HG03575 (cell line): ENCODE results near the gene TRPM3.

Source experiments
- ATAC-seq: cut with Tn5 transposase; IDR thresholded peaks from one replicate; pipeline ENCODE4 v1.9.1; 2021; ENCODE audit not compliant: unreplicated experiment, insufficient number of reproducible peaks, low FRiP score; ENCODE audit errors: extremely low read depth

TRPM3 gene

DNA sequence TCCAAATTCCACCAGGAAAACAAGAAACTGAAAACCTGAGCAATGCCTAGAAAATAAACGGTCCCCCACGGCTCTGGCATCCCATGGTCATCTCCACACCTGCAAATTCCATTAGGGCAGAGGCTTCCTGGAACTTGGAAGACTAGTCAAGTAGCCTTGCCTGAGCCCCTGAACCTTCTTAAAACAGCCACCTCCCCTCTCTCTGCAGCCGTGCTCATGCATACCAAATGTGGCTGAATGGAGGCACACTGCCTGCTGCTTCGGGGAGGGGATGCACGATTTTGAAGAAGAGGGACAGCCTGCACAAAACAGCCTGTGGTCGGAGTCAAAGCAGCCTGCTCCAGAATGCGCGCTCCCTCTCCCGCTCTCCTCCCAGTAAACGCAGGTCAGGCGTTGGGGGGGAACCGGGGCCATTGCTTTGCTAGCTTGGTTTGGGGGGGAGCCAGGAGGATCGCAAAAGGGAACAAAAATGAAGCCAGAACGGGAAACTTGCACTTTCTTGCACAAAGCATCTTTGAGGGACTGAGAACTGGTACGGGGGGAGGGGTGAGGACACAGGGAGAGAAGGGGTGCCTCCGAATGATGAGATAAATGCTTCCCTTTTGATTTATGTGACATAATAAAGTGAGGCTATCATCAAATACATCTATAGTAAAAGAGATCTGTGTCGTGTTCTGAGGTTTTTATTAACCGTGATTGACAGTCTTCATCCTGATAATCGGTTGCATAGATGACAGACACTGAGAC is at the start of gene TRPM3:
TRPM3 (minus strand) TSS at position 347 of the 747 bp plus-strand sequence; CDS start at position 80, 267 bp downstream.
- ATAC-seq, result no peak

DNA sequence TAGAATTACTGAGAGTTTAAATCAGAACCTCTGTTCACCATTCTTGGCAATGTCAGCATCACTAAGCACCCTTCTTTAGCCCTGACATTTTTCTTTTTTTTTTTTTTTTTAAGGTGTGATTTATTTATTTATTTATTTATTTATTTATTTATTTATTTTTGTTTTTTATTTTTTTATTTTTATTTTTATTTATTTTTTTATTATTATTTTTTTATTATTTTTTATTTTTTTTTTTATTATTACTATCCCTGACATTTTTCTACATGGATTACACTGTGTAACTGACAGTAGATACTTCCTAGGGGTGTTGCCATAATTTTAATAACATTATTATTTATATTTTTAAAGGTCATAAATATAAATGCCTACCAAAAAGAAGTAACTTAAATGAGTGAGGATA is 47.0 kb upstream of the TRPM3 start:
- no peak for ATAC-seq

DNA sequence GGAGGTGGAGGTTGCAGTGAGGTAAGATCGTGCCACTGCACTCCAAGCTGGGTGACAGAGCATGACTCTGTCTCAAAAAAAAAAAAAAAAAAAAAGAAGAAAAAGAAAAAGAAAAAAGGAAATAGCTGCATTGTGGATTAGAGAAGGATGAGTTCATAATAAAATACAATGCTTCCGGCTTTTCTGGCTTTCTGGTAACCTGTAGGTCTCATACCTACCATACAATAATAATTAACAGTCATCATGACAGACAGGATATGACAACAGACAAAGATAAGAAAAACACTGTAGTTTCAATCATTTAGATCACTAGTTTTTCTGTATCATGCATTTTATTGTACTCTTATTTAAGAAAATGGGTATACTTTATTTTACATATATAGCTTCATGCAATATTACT is 40.7 kb upstream of the TRPM3 start:
- no peak for ATAC-seq

DNA sequence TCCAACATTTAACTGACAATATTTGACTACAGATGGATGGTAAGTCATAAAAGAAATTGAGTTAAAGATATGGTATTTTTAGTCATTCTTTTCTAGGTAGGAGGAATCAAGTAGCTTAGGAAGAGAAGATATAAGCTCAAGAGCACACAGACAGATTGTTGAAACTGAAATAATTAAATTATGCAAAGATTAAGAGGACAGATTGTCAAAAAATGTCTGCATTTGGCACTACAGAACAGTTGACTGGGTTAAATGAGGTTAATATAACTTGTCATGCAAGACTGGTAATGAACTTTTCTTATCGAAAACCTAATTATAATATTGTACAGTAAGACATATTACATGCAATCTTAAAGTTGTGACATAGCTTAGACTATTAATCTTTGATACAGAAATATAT is 36.3 kb upstream of the TRPM3 start:
- ATAC-seq, result no peak

DNA sequence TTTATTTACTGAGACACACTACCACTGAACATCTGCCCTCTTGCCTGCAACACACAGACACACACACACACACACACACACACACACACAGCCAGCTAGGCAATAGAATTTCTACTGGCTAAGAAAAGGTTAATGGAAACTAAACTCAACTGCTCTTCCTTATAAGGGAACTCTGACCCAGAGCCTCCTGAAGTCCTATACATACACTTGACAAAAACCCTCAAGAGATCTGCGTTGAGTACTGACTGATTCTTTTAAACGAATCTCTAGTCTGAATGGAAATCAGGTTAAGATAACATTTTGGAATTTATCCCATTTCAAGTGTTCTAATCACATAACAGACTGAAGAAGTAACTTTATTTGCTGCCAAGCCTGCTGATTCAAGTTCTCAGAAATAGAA is 25.9 kb upstream of the TRPM3 start:
- no peak for ATAC-seq

DNA sequence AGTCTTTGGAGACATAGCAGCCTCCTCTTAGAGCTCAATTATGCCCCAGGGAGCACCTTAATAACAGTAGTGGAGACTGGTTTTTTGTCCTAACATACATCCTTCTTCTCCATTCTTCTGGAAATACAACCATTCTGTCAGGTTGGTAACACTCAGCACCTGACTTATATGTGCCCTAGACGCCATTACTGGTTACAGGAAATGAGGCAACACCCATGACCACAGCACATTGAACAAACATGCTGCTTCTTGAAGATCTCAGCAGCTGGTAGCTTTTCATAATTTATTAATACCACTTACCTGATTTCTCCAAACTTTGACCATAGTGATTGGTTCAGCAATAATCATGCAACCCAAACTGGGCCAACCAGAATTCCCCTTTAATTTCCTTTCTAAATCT is 25.1 kb upstream of the TRPM3 start:
- ATAC-seq, result no peak

DNA sequence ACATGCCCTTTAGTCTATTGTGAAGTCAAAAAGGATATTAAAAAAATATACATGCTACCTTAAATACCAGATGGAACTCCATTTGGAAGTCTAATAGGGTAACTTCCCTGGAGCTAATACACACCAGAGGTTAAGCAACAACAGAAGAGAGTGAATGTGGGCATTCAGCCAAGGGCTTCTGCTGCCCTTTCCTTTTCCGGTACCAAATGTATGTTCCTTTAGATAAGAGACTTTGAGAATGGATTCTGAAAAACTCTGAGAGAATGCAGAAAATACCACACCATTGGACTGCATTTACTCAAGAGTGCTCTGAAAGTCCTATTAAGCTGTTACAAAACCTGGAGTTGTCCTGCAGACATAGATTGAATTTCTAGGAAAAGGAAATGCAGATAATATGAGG is 23.8 kb upstream of the TRPM3 start:
- no peak for ATAC-seq

DNA sequence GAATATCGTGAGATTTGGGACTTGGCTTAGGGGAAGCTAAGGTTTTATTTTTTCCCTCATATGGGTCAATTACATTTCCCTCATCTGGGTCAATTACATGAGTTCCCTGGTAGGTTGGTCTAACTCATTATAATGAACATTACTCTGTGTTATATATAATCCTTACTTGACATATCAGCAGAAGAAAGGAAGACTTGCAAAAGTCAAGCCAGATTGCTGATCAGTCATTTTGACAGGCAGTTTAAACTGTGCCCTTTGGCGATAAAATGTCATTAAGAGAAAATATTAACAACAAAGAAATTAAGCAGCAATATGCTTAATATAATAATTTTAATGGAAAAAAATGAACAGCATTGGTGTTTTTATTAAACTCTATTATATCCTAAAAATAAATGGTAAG is 23.1 kb upstream of the TRPM3 start:
- no peak for ATAC-seq

DNA sequence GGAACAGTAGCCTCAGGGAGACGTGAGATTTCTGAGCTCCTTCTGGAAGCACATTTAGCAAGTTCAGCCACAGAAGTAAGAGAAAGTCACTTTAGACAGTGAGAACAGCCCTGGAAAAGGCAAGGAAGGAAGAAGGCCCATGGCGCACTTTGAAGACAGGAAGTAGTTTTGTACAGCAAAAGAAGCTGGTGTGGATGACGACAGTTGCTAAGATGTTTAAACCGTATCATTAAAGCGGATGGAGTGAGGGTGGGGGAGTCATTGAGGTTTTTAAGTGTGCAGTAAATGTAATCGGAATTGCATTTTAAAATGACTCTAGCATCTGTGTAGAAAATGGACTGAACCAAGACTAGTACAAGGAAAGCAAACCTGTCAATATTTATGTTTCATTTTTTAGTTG is 15.3 kb upstream of the TRPM3 start:
- no peak for ATAC-seq

DNA sequence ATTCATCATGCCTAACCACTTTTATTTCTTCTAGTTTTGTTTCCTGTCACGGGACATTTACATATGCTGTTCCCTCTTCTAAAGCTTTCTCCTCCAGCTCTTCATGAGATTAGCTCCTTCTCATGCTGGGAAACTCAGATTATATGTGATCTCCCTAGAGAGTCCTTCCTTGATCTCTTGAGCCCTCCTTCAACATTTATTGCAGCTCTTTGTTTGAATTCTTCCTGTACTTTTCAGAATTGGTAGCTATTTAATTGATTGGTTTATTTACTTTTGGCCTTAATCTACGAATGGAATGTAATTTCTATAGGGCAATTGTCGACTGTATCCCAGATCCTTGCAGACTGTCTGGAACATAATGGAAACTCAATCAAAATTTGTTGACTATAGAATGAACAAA is 9.7 kb upstream of the TRPM3 start:
- no peak for ATAC-seq

DNA sequence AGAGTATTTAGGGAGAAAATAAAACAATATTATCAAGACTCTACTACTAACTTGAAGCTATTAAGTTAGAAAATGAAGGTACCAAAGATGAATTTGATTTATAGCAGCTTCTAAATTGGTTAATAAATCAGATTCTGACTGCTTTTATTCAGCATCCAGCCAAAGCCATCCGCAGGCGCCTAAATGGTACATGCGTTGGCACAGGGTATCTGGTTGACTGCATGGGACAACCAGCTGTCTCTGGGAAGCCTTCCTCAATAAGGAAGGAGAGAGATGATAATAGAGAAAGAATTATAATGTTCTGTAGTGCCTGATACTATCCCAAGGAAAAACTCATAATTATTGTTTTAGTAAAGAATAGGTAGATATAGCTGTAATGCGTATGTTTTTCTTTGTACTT is 9.1 kb upstream of the TRPM3 start:
- no peak for ATAC-seq

DNA sequence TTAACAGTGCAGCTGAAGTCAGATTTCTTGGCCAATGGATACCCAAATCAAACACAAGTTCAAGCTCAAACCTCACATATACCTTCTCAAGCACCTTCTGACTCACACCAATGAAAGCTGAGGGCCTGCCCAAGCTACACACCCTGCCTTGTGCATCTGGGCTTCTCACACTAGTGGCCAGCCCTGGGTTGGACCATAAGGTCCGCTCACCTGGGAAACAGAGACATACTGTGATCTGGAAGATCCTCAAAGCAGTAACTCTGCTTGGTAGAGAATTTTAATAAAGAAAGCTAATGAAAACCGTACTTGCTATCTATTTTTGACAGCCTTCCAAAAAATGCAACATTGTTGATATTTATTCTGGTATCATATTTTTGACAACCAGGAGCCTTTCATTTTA is 7.4 kb upstream of the TRPM3 start:
- no peak for ATAC-seq

DNA sequence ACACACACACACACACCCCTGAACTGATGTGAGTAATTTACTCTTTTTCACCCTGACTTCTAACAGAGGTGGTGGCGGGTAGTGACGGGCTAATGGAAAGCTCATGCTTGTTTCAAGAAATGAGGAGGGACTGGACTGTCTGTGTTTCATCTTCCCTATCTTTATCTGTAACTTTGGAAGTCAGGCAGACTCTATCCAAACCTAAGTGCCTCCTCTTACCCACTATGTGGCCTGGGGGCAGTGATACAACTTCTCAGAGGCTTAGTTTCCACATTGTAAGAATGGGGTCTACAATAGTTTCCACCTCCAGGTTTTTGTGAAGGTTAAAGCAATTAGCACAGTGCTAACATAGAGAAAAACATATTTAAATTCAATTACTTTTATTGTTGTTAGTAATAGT is 5.9 kb upstream of the TRPM3 start:
- ATAC-seq, result no peak

DNA sequence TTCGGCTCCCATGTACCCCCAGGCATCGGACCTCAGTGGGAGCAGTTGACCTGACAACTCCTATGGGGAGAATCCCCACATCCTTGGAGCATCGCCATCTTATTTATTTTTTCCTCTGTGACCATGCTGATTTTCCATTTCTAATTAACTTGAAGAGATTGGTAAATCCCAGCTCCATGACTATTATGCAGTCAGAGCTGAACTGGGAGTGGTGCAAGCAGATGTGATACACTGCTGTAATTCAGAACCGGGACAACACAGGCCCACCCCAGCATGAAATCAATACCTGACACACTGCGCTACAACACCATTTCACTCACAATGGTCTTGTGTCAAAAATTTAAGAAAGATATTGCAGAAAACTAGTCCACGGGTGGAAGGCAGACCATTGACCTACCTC is 1.0 kb upstream of the TRPM3 start:
- no peak for ATAC-seq

DNA sequence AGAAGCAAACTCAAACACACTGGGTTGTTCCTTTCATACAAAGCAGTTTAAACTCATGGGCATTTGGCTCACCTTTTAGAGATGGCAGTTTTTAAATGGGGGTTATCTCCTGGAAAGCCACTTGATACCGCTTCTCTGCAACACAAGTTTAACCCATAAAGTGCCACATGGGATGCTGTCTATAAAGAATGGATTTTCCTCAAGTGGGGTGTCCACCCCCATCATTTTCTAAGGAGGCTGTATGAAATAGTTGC is 528 bp upstream of the TRPM3 start:
- no peak for ATAC-seq

DNA sequence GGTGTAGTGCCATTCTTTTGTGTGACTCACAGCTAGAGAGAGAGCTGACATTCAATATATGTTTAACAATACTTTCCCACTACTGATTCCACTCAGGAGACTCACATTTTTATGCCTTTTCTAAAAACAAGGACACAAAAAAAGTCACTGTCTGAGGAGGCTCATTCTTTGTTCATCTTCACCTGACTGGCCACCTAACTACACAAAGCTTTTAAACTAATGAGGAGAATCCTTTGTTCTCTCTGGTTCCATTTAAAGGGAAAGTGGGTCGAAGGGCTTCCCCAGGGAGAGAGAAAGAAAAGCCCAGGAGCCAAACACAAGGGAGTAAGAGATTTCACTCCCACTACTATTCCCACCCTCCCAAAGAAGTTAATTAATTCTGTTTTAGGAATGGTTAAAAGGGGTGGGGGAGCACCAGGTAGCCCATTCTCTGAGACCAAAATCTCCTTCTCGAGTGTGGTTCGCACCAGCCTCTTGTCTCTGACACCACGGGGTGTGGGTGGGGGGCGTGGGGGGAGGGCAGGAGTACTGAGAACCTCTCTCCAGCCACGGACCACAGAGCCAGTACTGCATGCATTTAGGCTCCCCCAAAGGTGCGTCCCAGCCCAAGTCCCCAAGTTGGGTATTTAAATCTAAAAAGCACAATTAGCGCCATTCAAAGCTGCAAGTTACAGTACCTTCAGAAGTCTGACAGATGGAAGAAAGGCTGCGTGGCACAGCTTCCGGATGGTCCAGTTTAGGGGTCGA is 747 bp downstream of the TRPM3 start:
- no peak for ATAC-seq

DNA sequence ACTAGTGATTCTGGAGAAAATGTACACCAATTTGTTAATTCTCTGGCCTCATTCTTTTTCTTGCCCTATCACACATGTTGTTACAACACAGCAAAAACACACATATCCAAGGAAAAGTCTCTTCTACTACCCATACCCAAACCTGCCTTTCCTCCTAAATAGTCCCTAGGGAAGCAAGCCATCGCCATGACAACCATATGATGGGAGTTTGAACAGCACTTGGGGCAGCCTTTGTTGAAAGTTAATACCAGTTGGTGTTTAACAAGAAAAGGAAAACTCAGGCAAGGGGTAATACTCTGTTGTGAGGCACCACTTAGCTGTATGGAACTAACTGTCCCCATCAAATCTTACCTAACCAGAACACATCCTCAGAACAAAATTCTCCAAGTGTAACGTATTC is 1.7 kb downstream of the TRPM3 start:
- no peak for ATAC-seq

DNA sequence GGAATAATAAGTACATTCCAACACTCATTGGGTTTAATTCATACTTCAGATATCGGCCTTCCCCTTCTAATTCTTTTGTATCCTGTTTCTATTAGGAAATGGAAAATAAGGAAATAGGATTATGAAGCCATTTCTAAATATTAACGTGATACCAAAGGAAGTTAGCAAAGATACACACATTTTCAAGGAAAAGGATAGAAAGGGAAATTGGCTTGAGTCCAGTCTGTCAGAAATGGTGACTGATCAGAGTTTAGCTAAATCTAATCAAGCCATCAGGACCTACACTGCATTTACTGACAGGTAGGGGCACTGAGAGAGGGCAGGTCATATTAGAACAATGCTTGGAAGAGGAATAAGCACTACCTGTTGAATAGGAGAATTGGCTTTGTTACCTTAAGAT is 3.1 kb downstream of the TRPM3 start:
- no peak for ATAC-seq

DNA sequence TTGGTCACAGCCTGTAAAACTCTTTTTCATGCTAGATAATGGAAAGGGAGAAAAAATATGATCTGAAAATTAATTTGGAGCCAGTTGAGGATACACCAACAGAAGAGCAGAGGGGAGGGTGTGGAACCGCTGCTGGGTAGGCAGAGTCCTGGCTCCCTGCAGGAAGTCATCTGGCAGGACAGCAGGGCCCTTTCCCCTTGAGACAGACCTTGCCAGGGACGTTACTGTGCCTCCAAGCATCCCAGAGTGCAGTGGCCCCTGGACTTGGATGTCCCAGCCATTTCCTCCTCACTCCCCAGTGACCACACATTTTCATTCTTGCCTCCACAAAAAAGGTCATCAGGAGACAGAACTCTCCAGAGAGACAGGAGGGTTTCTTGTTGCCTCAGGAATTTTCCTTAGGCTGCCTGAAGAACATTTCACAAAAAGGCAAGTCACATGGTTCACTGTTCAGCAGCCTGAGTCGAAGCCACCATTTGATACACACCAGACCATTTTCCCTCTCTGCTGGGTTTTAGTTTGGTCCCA is 5.9 kb downstream of the TRPM3 start:
- no peak for ATAC-seq

DNA sequence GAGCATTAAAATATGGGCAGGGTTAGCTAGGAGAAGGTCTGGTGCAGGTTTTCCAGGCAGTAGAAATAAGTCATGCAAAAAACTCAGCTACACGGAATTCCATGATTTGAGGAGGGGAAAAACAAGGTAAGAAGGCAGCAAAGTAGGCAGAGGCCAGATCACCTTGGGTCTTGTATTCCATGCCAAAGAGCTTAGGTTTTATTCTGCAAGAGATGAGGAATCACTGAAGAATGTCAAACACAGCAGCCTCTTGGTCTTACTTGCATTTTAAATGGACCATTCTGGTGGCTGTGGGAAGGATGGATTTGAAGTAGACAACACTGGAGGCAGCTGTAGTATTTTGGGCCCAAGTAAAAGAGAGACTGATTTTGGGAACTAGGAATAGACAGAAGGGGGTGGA is 8.6 kb downstream of the TRPM3 start:
- no peak for ATAC-seq

DNA sequence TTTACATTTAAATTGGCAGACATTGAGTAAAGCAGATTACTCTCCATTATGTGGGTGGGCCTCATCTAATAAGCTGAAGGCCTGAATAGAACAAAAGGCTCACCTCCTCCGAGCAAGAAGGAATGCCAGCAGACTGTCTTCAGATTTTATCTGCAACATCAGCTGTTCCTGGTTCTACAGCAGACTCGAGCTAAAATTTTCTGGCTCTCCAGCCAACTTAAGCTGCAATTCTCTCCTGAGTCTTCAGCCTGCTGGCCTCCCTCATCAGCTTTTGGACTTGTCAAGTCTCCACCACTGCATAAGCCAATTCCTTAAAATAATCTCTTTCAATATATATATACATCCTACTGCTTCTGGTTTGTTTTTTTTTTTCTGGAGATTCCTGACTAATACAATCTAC is 12.5 kb downstream of the TRPM3 start:
- no peak for ATAC-seq
